HEK293 (cell line): Measurements from ENCODE around the gene HSPA14.

Source experiments
- BCL11B ChIP-seq: fragments of 450-650 bp; formaldehyde crosslinking; IDR thresholded peaks from 2 replicates; pipeline ENCODE4 v1.5.1; 2016; ENCODE audit warnings: low read depth, missing biosample characterization, missing genetic modification characterization
- CTCF ChIP-seq: fragments of 450-650 bp; formaldehyde crosslinking; IDR thresholded peaks from 2 replicates; pipeline ENCODE4 v1.5.1; 2016; ENCODE audit warnings: missing biosample characterization, missing genetic modification characterization
- PATZ1 ChIP-seq: fragments of 450-650 bp; formaldehyde crosslinking; IDR thresholded peaks from 2 replicates; pipeline ENCODE4 v1.5.1; 2016; ENCODE audit warnings: missing biosample characterization, missing genetic modification characterization
- PRDM1 ChIP-seq: fragments of 450-650 bp; formaldehyde crosslinking; IDR thresholded peaks from 2 replicates; pipeline ENCODE4; 2016; ENCODE audit warnings: missing biosample characterization, missing genetic modification characterization
- REST ChIP-seq: fragments of 450-650 bp; formaldehyde crosslinking; IDR thresholded peaks from 2 replicates; pipeline ENCODE4 v1.5.1; 2016; ENCODE audit warnings: missing biosample characterization, missing genetic modification characterization
- SALL2 ChIP-seq: fragments of 450-650 bp; formaldehyde crosslinking; IDR thresholded peaks from 2 replicates; pipeline ENCODE4 v1.5.0; 2017; ENCODE audit warnings: missing biosample characterization, mild to moderate bottlenecking, missing genetic modification characterization, borderline replicate concordance
- ZBTB26 ChIP-seq: fragments of 450-650 bp; formaldehyde crosslinking; optimal IDR thresholded peaks from 2 replicates; pipeline ENCODE3; 2016; ENCODE audit warnings: missing biosample characterization, mild to moderate bottlenecking, missing genetic modification characterization
- ZNF629 ChIP-seq: fragments of 450-650 bp; formaldehyde crosslinking; IDR thresholded peaks from 2 replicates; pipeline ENCODE4 v1.5.1; 2017; ENCODE audit warnings: missing biosample characterization, missing genetic modification characterization
- ZNF768 ChIP-seq: fragments of 450-650 bp; formaldehyde crosslinking; IDR thresholded peaks from 2 replicates; pipeline ENCODE4 v1.5.1; 2018; ENCODE audit warnings: missing biosample characterization, mild to moderate bottlenecking, missing genetic modification characterization
- ZNF837 ChIP-seq: fragments of 450-650 bp; formaldehyde crosslinking; IDR thresholded peaks from 2 replicates; pipeline ENCODE4 v1.5.1; 2016; ENCODE audit warnings: missing biosample characterization, missing genetic modification characterization

GRCh38 chr10:14878266-14879123, 40.4 kb downstream of the HSPA14 start, which contains the start of gene SUV39H2:
- TF ChIP-seq PRDM1 (tag by site-specific recombination) (no peak), CTCF (tag by site-specific recombination) (no peak), ZNF768 (tag by site-specific recombination) (no peak; the same call in 1 of the 2 replicates), ZNF837 (tag by site-specific recombination) (no peak), ZBTB26 (tag by site-specific recombination) (peak; percentile 84), ZNF629 (tag by site-specific recombination) (peak; percentile 78), PATZ1 (peak; percentile 77; the same call in 1 of the 2 replicates), SALL2 (no peak), REST (tag by site-specific recombination) (peak; percentile 90), BCL11B (no peak; the same call in 1 of the 2 replicates)
